AG08396 (cell line): ENCODE results near the gene ANTXR2.

Source experiments
- DNase-seq: peaks from one replicate; pipeline ENCODE4 v3.0.0; 2012; ENCODE audit warnings: low spot score, mixed read lengths

The ANTXR2 gene

DNA sequence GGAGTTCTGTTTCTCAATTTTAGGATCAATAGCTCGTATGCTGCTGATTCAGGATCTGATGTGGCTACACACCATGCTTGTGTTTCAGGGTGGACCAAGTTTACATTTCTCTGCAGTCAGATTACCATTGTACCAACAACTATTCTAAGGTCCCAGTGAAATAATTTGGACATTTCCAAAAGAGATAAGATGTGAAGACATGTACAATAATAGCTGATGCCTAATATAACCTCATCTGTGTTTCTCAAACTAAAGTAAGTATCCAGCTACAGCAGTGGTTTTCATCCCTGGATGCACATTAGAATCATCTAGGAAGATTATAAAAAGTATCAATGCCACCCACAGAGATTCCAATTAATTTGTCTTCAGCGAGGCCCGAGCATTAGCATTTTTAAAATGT is 209.7 kb downstream of the ANTXR2 start:
- no peak for DNase-seq

DNA sequence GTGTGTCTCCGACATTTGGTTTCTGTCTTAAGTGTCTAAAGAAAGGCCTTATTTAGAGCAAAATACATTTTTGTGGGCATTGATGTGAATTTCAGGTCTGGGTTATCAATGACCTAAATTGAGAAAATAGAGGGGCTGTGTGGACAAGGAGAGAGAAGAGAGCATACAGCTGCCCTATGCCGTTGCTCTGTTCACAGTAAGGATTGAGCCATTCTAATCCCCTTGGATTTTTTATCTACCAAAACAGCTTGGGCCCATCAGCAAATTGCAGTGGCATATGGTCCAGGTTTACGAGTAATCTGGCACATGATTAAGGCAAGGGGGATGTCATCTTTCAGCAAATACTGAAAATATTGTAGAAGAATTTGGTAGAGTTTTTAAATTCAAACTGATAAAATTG is 210.2 kb downstream of the ANTXR2 start:
- DNase-seq: no peak

DNA sequence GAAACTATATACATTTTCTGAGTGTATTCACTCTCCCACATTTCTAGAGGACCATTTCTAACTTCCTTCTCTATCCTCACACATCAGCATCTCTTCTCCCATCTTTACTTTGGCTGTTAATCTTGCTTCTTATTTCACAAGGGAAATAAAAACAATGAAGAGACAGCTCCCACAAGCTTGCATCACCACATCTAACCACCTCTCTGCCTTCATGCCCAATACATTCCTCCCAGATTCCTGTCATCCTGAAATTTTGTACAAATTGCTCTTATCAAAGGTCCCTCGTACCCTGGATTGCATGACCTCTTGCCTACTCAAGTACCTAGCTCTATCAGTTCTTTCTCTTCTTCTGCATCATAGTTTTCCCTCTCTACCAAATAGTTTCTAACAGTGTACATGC is 215.2 kb downstream of the ANTXR2 start:
- no peak for DNase-seq

DNA sequence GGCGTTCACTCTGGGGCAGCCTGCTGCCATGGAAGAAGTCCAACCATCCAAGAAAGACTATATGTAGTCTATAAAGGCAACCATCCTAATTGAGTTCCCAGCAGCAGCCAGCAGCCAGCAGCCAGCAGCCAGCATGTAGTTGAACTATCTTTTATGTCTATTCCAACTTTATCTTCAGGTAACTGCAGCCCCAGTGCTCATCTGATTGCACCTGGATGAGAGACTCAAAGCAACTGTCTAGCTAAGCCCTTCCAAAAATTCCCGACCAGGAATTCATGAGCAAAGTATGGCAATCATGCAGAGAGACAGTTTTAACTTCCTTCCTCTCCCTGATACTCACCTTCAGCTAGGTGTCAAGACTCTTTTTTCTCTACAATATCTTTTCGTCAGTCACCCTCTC is 216.8 kb downstream of the ANTXR2 start:
- no peak for DNase-seq

DNA sequence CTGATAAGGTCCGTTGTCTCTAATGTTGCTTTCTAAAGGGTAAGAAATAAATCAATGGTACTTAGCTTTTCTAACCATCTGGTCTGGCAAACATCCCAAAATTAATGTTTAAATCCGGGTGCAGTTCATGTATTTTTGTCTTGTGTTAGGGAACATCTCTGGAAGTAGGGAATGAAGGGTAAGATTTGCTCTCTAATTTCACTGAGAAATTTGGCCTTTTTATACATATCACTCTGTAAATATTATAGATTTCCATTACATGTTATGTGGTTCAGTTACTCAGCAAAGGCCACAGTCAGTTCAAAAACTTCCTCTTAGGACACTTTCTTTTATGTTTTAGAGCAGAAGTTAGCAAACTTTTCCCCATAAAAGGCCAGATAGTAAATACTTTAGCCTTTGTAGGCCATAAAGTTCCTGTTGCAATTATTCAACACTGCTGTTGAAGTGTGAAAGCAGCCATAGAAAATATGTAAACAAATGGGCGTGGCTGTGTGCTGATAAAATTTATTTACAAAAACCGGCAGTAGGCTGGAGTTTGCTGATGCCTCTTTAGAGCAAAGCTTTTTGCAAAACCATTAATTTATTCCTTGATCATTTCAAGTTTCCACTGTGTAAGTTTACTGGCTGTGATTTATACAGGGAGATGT is 218.1 kb downstream of the ANTXR2 start:
- DNase-seq: no peak

DNA sequence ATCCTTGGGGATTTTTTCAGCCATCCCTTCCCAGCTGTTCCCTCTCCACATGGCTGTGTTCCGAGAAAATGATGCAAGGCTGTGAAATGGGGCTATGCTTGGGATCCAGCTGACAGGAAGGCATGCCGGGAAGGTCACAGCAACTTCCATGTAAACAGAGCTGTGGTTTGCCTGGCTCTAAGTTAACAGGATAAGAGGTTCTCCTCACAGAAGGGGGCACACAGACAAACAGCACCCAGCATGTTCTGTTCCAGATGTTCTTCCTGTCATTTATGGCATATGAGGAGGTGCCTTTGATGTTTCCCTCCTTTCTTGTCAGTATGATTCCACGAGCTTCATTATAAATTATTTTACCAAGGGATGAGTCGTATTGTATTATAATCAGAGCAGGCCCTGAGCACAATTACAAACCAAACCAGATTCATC is 220.7 kb downstream of the ANTXR2 start:
- peak; percentile 39 for DNase-seq

DNA sequence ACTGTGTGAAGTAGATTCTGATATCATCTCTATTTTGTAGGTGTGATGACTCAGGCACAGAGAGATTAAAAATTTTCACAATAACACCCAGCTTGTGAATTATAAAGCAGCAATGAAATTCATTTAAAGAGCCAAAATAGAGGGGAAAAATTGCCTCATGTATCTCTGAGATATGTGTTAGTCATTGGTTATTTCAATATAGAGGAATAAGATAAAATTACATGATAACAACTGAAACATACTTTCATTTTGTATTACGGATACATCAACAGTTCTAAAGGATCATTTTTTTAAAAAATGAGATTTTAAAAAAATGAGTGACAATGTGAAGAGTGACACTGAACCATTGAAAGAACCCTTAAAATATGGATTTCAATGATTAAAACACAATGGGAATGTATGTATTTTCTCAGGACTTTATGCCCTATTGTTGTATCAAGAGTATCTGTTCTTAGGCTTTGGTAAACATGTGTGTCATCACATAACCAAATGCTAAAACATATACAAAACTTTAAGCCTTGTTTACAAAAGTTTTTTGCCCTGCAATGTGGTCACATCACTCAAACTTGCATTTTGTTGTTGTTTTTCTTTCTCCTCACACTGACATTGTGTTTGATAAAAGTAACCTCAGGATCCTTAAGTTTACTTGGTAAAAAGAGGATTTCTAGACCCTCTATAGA is 221.3 kb downstream of the ANTXR2 start:
- DNase-seq: no peak
